ENCODE measurements around the gene PLSCR1. TPM values are rescaled to one million over a fixed set of nuclear protein-coding genes. Genes with fewer than 3 reads are reported as not detected.

PLSCR1 gene
- polyA plus RNA-seq, 1 donor from 2014 or later, result 0.78 TPM

DNA sequence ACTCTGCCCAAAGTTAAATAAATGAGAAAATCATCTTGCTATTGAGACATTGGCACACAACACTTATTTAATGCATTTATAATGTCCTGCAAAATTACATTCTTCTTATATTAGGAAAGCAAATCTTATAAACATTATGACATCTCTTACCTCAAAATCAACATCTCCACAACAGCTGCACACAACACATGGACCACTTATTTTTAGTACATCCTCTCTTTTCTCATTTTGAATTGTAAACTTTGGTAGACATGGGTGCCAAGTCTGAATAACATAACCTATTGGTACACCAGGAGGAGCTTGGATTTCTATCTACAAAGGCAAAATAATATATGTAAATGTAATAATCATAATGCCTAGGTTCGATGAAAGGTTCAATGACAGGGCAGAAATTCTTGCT lies 23.0 kb downstream of the PLSCR1 start:
- Histone ChIP-seq H3K27ac (ENCODE audit: low read length) (no peak overlapping the region), H3K4me3 (ENCODE audit: low read length) (no peak overlapping the region), H3F3A (ENCODE audit: insufficient read depth, low read length, poor library complexity, severe bottlenecking) (no peaks in the 10 kb centered on the region), H3K79me2 (replicated peaks; ENCODE audit: insufficient read depth, low read length) (no peaks in the 10 kb centered on the region), H2AFZ (ENCODE audit: low read depth, low read length) (no peak overlapping the region), H3K9ac (ENCODE audit: low read length) (no peak overlapping the region), H3K9me3 (ENCODE audit: low read length) (no peaks in the 10 kb centered on the region), H3K27me3 (ENCODE audit: insufficient read depth, low read depth, low read length) (no peaks in the 10 kb centered on the region), H4K20me1 (ENCODE audit: insufficient read depth) (no peaks in the 10 kb centered on the region), H3K9me2 (ENCODE audit: insufficient read depth, low read length) (no peaks in the 10 kb centered on the region), H3K4me2 (ENCODE audit: low read length) (no peak overlapping the region), H3K36me3 (ENCODE audit: insufficient read depth, low read length) (no peaks in the 10 kb centered on the region)
- TF ChIP-seq TAF1 (IDR thresholded peaks at IDR 0.05; ENCODE audit: low read depth), result no peak
- no peak for TF ChIP-seq SMC3 (conservative IDR thresholded peaks at IDR 0.05; ENCODE audit: poor library complexity)
- TF ChIP-seq, protein P1, sequence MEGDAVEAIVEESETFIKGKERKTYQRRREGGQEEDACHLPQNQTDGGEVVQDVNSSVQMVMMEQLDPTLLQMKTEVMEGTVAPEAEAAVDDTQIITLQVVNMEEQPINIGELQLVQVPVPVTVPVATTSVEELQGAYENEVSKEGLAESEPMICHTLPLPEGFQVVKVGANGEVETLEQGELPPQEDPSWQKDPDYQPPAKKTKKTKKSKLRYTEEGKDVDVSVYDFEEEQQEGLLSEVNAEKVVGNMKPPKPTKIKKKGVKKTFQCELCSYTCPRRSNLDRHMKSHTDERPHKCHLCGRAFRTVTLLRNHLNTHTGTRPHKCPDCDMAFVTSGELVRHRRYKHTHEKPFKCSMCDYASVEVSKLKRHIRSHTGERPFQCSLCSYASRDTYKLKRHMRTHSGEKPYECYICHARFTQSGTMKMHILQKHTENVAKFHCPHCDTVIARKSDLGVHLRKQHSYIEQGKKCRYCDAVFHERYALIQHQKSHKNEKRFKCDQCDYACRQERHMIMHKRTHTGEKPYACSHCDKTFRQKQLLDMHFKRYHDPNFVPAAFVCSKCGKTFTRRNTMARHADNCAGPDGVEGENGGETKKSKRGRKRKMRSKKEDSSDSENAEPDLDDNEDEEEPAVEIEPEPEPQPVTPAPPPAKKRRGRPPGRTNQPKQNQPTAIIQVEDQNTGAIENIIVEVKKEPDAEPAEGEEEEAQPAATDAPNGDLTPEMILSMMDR (IDR thresholded peaks at IDR 0.05; ENCODE audit: poor library complexity, severe bottlenecking), result no peak
- no peak for TF ChIP-seq POLR2AphosphoS5 (IDR thresholded peaks at IDR 0.05)
- no peak for TF ChIP-seq RAD21 (conservative IDR thresholded peaks at IDR 0.05)
- no peak for TF ChIP-seq EZH2 (IDR thresholded peaks at IDR 0.05; ENCODE audit: borderline replicate concordance, insufficient read depth, low read length, poor library complexity, severe bottlenecking)
- TF ChIP-seq MXI1 (conservative IDR thresholded peaks at IDR 0.05; ENCODE audit: poor library complexity, severe bottlenecking), result no peak
- TF ChIP-seq EP300 (conservative IDR thresholded peaks at IDR 0.05; ENCODE audit: poor library complexity, severe bottlenecking), result no peak
- TF ChIP-seq, protein P2, sequence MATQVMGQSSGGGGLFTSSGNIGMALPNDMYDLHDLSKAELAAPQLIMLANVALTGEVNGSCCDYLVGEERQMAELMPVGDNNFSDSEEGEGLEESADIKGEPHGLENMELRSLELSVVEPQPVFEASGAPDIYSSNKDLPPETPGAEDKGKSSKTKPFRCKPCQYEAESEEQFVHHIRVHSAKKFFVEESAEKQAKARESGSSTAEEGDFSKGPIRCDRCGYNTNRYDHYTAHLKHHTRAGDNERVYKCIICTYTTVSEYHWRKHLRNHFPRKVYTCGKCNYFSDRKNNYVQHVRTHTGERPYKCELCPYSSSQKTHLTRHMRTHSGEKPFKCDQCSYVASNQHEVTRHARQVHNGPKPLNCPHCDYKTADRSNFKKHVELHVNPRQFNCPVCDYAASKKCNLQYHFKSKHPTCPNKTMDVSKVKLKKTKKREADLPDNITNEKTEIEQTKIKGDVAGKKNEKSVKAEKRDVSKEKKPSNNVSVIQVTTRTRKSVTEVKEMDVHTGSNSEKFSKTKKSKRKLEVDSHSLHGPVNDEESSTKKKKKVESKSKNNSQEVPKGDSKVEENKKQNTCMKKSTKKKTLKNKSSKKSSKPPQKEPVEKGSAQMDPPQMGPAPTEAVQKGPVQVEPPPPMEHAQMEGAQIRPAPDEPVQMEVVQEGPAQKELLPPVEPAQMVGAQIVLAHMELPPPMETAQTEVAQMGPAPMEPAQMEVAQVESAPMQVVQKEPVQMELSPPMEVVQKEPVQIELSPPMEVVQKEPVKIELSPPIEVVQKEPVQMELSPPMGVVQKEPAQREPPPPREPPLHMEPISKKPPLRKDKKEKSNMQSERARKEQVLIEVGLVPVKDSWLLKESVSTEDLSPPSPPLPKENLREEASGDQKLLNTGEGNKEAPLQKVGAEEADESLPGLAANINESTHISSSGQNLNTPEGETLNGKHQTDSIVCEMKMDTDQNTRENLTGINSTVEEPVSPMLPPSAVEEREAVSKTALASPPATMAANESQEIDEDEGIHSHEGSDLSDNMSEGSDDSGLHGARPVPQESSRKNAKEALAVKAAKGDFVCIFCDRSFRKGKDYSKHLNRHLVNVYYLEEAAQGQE (IDR thresholded peaks at IDR 0.05; ENCODE audit: borderline replicate concordance), result no peak

DNA sequence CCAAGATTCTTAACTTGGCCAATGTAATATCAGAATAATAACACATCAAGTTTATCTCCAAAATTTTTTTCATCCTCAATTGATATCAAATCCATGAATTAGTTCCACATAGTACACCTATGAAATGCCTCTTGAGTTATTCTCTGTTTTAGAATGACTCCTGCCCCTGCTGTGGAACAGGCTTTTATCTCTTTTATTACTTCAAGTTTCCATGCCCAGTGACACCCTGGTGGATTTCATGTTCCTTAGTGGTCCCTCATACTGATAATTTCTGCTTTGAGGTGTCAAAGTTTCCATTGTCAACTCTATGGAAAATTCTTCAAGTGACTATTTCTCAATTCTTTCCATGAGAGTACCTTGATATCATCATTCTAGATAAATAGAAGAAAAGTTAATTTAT lies 24.6 kb downstream of the PLSCR1 start:
- H3K9me2 ChIP-seq (ENCODE audit: insufficient read depth, low read length), result no peaks in the 10 kb centered on the region
- H3K27me3 ChIP-seq (ENCODE audit: insufficient read depth, low read depth, low read length), result no peaks in the 10 kb centered on the region
- H2AFZ ChIP-seq (ENCODE audit: low read depth, low read length), result no peak overlapping the region
- no peak for TF ChIP-seq EP300 (conservative IDR thresholded peaks at IDR 0.05; ENCODE audit: poor library complexity, severe bottlenecking)
- TF ChIP-seq RAD21 (conservative IDR thresholded peaks at IDR 0.05), result no peak
- no peaks in the 10 kb centered on the region for H3K79me2 ChIP-seq (replicated peaks; ENCODE audit: insufficient read depth, low read length)
- no peak overlapping the region for H3K27ac ChIP-seq (ENCODE audit: low read length)
- H3F3A ChIP-seq (ENCODE audit: insufficient read depth, low read length, poor library complexity, severe bottlenecking), result no peaks in the 10 kb centered on the region
- no peaks in the 10 kb centered on the region for H3K36me3 ChIP-seq (ENCODE audit: insufficient read depth, low read length)
- no peak overlapping the region for H3K4me2 ChIP-seq (ENCODE audit: low read length)
- no peaks in the 10 kb centered on the region for H3K9me3 ChIP-seq (ENCODE audit: low read length)
- H4K20me1 ChIP-seq (ENCODE audit: insufficient read depth), result no peaks in the 10 kb centered on the region
- no peak overlapping the region for H3K4me3 ChIP-seq (ENCODE audit: low read length)
- H3K9ac ChIP-seq (ENCODE audit: low read length), result no peak overlapping the region

Measured in neural cell (in vitro differentiated cells).